GM23338 (cell line): ENCODE data around the gene ZNF212.

Experiments used
- EZH2 ChIP-seq: fragments of 200-600 bp; sonication (generic); IDR thresholded peaks from one replicate; pipeline ENCODE4 v1.8.0; 2017; ENCODE audit warnings: antibody characterized with exemption, mild to moderate bottlenecking, low read depth; ENCODE audit not compliant: unreplicated experiment
- POLR2AphosphoS5 ChIP-seq: IDR thresholded peaks from 2 replicates; pipeline ENCODE4 v1.6.1; 2016; ENCODE audit warnings: antibody characterized with exemption, low read depth
- TF ChIP-seq, protein P1 (sequence below), 2 experiments: fragments of 200-600 bp in 1 of 2; sonication (generic) in 1 of 2; conservative IDR thresholded peaks; 2 replicates each; pipeline versions ENCODE4 v1.5.1 to v1.6.1; 2016 to 2017; ENCODE audit warnings: antibody characterized with exemption in 2 of 2, low read depth in 2 of 2, mild to moderate bottlenecking in 2 of 2, moderate library complexity in 1 of 2
- TF ChIP-seq, protein P2 (sequence below): IDR thresholded peaks from one replicate; pipeline ENCODE4 v1.6.1; 2018; ENCODE audit warnings: antibody characterized with exemption; ENCODE audit not compliant: unreplicated experiment

DNA sequence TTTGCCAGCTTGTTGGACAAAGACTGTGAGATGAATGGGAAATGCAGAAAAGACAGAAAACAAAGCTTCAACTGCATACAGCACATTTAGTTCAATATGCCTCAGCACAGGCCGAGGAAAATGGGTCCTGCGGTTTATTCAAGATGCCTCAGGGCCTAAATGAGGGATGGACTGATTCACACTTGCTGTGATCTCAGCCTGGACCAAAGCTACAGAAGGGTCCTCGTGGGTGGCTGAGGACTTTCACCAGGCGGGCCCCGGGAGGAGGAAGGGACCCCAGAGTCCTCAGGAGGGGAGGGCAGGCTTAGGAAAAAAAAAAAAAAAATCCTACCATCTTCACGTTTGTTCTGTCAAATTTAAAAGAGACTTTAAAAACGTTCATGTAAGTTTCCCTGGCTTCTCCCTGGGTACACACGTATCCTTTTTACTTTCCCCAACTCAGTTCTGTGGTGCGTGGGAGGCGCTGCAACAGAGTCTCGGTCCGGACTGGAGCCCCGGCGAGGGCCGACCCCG, 21.9 kb downstream of the ZNF212 start:
- no peak for TF ChIP-seq EZH2
- TF ChIP-seq POLR2AphosphoS5 = no peak
- TF ChIP-seq, protein P1, sequence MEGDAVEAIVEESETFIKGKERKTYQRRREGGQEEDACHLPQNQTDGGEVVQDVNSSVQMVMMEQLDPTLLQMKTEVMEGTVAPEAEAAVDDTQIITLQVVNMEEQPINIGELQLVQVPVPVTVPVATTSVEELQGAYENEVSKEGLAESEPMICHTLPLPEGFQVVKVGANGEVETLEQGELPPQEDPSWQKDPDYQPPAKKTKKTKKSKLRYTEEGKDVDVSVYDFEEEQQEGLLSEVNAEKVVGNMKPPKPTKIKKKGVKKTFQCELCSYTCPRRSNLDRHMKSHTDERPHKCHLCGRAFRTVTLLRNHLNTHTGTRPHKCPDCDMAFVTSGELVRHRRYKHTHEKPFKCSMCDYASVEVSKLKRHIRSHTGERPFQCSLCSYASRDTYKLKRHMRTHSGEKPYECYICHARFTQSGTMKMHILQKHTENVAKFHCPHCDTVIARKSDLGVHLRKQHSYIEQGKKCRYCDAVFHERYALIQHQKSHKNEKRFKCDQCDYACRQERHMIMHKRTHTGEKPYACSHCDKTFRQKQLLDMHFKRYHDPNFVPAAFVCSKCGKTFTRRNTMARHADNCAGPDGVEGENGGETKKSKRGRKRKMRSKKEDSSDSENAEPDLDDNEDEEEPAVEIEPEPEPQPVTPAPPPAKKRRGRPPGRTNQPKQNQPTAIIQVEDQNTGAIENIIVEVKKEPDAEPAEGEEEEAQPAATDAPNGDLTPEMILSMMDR (conservative IDR thresholded peaks at IDR 0.05; ENCODE audit: low read depth in 2 of 2) = no peak
- TF ChIP-seq, protein P2, sequence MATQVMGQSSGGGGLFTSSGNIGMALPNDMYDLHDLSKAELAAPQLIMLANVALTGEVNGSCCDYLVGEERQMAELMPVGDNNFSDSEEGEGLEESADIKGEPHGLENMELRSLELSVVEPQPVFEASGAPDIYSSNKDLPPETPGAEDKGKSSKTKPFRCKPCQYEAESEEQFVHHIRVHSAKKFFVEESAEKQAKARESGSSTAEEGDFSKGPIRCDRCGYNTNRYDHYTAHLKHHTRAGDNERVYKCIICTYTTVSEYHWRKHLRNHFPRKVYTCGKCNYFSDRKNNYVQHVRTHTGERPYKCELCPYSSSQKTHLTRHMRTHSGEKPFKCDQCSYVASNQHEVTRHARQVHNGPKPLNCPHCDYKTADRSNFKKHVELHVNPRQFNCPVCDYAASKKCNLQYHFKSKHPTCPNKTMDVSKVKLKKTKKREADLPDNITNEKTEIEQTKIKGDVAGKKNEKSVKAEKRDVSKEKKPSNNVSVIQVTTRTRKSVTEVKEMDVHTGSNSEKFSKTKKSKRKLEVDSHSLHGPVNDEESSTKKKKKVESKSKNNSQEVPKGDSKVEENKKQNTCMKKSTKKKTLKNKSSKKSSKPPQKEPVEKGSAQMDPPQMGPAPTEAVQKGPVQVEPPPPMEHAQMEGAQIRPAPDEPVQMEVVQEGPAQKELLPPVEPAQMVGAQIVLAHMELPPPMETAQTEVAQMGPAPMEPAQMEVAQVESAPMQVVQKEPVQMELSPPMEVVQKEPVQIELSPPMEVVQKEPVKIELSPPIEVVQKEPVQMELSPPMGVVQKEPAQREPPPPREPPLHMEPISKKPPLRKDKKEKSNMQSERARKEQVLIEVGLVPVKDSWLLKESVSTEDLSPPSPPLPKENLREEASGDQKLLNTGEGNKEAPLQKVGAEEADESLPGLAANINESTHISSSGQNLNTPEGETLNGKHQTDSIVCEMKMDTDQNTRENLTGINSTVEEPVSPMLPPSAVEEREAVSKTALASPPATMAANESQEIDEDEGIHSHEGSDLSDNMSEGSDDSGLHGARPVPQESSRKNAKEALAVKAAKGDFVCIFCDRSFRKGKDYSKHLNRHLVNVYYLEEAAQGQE = no peak
